NOMO-1 (cell line): ENCODE results near the gene KCNQ2.

Source experiments
- DNase-seq, 2 experiments: peaks; one replicate each; lab custom pipeline; 2025; ENCODE audit not compliant: unreplicated experiment in 2 of 2; lab: John Stamatoyannopoulos, UW

Gene KCNQ2

DNA sequence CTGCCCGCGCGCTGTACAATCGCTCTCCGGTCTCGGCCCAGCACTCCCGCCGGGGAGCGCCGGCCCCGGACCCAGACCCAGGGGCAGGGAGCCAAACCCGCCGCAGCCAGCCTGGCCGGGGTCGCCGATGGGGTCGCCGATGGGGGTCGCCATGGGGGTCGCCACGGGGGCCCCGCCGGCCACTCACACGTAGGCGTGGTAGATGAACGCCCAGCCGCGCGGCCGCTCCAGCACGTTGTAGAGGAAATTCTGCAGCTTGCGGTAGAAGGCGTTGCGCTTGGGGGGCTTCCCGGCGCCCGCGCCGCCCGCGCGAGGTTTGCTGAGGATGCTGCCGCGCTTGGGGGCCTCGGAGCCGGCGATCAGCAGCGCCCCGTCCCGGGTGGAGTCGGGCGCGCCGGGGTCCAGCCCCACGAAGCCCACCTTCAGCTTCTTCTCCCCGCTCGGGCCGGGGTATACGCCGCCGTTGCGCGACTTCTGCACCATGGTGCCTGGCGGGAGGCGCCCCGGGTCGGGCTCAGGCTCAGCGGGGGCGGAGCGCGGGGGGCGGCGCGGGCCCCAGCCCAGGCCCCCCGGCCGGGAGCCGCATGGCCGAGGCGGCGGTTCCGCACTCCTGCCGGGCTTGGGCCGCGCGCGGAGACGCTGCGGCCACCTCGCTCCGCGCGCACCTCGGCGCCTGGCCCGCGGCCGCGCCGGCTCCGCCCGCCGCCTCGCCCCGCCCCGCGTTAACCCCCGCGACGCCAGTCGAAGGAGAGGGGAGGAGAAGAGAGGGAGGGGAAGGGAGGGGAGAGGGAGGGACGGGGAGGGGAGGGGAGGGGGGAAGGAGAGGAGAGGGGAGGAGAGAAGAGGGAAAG lies at the start of gene KCNQ2:
Gene KCNQ2 (minus strand): TSS at position 675 of the 851 bp plus-strand sequence. CDS start 192 bp downstream, at position 483.
- DNase-seq = no peak

DNA sequence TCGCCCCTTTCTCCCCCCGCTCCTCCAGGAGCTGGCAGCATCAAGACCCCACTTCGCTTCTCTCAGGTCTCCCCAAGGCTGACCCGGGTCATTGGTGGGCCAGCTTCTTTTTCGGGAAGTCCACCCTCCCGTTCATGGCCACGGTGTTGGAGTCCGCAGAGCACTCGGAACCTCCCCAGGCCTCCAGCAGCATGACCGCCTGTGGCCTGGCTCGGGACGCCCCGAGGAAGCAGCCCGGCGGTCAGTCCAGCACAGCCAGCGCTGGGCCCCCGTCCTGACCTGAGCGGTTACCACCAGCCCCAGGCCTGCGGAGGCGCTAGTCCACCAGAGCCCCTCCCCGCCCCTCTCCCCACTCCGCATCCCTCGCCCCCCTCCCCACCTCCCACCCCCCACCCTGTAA lies 49.1 kb upstream of the KCNQ2 start:
- no peak for DNase-seq

DNA sequence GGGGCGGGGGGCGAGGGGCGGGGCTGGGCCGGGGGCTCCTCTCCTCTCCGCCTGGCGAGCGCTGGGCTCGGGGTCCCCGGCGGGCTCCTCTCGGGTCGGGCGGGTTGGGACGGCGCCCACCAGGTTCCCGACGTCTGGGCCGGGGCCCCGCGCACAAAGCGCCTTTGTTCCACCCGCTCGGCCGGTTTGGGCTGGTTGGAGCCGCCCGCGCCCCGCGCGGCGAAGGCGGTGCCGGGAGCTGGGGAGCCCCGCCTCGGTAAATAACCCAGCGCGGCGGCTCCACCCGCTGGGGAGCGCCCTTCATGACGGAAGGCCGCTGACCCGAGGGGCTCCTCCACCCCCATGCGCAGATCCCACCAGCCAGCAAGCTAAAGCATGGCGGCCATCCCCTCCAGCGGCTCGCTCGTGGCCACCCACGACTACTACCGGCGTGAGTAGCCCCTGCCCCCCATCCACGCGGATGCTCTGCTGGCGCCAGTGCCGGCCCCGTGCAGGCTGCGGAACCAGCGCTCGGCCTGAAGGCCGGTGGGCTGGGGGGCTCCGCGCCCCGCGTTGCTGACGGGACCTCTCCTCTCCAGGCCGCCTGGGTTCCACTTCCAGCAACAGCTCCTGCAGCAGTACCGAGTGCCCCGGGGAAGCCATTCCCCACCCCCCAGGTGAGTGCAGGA lies 48.6 kb upstream of the KCNQ2 start:
- DNase-seq = peak in 1 of 2 experiments; percentile 33

DNA sequence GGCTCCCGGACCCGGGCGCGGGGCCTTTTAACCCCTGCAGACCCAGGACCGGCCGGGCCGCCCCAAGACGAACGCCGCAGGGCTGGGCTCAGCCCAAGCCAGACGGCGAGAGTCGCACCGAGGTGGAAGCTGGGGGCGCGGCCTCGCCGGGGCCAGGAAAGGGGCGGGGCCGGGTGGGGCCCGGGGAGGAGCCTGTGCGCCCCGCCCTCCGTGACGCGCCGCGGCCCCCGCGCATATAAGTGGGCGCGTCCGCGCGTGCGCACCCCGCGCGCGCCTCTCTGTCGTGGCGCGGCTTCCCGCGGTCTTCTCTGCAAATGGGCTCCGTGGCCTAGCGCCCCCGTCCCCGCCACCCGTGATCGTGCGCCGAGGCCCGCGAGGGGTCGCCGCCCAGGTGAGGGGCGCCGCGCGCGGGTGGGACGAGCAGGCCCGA lies 48.1 kb upstream of the KCNQ2 start, which contains the start of gene PPDPF:
Gene PPDPF (plus strand): TSS at position 262 of the 430 bp plus-strand sequence. CDS start 544 bp downstream, outside the sequence.
- DNase-seq = peak; percentile 69 to 71

DNA sequence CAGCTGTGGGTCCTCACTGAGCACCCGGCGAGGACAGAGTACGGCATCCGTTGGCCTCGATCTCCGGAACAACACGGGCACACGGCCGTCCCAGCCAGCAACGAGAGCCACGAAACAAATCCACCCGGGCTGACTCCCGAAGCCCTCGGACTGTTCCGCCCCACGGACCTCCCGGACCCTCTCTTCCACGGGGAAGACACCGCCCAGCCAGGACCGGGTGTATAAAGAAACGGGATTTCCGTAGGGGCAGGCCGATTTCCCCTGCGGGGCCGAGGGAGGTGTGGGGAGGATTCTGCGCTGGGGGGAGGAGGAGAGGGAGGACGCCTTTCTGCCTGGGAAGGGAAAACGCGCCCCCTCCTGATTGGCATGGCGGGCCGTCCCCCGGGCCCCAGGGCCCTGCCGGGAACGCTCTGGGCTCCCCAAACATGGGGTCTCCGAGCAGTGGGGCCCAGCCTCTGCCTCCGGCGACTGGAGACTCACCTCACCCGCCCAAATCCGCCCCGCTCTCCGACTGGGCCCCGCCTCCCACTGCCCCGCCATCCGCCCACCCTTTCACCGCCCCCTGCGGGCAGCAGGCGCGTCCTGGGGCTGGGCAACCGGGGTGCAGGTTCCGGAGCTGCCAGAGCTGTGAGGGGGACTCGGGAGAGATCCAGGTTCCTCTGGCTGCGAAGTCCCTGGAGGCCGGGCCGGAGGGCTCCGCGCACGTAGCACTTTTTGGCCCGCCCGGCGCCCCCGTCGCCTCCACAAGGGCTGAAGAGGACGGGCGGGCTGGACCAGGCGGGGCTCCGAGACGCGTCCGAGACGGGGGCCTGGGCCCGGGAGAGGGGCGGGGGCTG lies 47.4 kb upstream of the KCNQ2 start:
- DNase-seq = peak; percentile 47 to 71

DNA sequence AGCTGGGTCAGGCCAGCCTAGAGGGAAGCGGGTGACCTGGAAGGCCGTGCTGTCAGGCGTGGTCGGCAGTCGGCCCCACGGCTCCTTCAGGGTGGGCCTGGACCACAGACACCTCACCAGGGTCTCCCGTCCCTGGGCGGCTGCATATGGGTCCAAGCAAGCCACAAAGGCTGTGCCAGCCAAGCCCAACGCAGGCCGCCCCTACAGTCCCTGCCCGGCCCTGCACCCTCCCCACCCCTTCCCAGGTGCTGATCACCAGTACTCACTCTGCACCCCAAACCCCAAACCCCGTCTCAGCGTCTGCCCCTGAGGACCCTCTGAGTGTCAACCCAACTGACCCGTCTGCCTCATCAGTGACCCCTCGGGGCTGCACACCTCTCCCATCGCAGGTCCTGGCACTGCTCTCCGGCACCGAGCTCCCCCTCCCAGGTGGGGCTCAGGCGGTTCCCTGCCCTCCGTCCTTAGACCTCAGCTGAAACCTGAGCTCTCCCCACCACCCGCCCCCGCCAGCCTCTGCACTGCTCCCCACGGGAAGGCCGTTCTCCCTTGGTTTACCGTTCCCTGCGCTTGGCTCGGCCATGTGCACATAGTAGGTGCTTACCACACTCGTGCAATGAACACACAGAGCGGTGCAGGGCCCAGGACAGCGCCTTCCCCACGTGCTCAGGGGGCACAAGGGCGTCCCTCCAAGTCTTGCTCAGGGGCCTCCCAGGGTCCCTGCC lies 46.7 kb upstream of the KCNQ2 start:
- DNase-seq = no peak

DNA sequence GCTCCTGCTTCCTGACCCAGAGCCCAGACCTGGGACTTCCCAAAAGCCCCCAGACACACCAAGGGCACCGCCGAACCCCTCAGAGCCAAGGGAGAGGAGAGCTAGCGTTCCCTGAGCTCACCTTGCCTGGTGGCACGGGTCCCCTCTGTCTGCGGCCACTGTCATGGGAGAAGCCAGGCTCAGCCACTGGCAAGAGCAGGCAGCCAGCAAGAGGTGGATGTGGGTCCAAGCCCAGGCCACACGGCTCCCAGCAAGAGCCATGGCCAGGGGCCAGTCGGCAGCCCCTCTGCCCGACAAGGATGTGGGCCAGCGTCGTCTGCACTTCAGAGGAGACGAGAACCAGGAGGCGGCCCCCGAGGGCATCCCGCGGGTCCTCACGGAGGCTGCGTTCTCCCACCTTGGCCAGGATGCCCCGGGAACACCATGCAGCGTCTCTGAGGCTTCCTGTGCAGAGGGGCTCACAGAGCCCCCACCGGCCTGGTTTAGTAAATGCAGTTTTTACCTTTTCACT lies 46.0 kb upstream of the KCNQ2 start:
- DNase-seq = no peak

DNA sequence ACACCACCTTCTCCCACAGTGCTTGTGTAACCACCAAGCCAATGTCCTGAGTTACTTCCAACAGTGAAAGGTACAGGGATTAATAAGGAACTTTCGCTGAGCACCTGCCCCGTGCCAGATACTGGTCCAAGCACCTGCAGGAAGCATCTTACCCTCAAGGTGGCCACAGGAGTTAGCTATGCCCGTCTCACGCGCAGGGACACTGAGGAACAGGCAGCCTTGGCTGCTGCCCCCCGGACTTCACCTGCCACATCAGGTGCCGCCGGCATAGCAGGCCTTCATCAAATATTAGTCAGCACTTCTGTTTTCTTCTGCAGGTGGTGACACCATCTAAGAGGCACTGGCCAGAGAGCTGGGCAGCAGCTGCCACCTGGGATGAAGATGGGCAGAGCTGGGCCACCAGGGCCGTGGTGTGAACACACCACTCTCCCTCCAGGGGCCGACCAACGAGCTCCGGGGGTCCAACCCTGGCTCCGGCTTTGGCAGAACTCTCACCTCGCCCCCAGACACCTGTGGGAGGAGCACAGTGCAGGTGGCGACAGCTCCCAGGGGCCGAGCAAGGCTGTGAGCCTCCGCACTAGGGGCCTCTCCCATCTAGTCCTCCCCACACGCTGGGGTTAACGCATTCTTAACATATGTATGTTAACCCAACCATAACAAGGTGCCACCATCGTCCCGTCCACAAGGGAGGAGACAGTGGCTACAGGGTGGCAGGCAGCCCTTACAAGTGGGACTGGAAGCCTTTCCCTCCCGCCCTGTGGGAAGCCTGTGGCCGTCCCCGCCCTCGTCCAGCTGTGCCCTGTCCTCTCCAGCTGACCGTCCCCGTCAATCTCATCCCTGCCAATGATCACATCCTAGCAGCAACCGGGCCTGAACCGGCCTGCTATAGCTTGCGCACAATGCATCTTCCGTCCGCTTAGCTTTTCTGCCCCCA lies 45.2 kb upstream of the KCNQ2 start:
- no peak for DNase-seq

DNA sequence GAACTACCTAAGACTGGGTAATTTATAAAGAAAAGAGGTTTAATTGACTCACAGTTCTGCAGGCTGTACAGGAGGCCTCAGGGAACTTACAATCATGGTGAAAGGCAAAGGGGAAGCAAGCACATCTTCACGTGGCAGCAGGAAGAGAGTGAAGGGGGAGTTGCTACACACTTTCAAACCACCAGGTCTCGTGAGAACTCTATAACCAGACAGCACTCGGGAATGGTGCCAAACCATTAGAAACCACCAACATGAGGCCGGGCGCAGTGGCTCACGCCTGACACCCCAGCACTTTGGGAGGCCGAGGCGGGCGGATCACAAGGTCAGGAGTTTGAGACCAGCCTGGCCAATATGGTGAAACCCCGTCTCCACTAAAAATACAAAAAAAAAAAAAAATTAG lies 42.1 kb upstream of the KCNQ2 start:
- DNase-seq = peak in 1 of 2 experiments; percentile 31

DNA sequence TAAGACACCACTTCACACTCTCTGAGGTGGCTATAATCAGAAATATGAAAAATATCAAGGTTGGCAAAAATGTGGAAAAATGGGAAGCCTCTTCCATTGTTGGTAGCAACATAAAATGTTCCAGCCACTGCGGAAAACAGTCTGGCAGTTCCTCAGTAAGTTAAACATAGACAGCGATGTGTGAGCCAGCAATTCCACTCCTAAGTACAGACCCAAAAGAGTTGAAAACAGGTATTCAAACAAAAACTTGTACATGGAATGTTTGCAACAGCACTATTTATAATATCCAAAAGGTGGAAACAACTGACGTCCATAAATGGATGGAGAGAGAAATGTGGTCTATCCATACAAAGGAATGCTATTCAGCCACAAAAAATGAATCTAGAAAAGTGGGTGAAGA lies 40.8 kb upstream of the KCNQ2 start:
- DNase-seq = no peak

DNA sequence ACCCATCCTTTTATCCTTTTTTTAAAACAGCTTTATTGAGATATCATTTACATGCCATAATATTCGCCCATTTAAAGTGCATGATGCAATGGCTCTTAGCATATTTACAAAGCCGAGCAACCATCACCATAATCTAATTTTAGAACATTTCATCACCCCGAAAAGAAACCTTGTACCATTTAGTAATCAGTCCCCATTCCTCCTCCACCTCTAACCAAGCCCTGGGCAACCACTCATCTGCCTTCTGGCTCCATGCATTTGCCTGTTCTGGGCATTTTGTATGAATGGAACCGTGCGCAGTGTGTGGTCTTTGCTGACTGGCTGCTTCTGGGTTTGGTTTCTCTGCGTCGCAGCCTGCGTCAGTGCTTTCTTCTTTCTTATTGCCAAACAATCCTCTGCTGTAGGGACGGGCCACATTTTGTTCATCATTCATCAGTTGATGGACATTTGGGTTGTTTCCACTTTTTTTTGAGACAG lies 36.7 kb upstream of the KCNQ2 start:
- DNase-seq = peak; percentile 64 to 71

DNA sequence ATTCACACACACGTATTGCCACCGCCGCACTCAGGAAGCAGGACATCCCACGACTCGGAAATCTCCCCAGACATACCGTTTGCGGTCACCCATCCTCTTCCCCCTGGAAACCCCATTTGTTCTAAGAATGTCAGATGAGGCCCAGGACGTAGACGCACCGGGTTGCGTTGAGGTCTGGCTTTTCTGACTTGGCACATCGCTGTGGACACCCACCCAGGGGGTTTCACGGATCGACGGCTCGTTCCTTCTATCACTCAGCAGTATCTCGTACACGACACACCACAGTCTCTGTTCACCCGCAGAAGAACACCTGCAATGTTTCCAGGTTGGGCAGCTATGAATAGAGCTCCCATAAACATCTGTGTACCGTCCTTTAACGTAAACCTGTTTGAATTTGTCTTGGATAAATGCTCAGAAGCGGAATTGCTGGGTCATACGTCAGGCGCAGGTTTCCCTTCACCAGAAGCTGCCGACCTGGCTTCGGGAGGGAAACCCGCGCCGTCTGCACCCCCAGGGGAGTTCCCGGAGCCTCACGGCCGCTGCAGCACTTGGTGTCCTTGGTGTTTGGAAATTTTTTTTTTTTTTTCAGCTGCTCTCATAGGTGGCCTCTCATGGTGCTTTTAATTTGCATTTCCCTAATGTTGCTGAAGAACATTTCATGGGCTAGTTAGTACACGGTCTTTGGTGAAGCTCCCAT lies 35.8 kb upstream of the KCNQ2 start:
- DNase-seq = no peak

DNA sequence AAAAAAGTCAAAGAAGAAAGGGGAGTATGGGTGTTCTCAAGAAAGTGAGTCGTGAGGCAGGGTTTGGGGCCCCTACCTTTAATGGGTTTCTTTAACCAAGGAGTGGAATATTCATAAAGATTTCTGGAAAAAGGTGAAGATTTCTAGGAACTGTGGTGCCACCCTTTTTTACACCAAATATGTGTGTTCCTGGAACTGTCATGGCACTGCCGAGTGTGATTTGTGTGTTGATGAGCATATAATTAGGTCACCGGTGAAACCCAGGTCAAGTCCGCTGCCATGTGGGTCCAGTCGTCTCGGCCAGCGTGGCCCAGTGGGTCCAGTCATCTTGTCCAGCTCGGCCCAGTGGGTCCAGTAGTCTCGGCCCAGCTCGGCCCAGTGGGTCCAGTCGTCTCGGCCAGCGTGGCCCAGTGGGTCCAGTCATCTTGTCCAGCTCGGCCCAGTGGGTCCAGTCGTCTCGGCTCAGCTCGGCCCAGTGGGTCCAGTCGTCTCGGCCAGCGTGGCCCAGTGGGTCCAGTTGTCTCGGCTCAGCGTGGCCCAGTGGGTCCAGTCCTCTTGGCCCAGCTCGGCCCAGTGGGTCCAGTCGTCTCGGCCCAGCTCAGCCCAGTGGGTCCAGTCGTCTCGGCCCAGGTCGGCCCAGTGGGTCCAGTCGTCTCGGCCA lies 34.8 kb upstream of the KCNQ2 start:
- no peak for DNase-seq

DNA sequence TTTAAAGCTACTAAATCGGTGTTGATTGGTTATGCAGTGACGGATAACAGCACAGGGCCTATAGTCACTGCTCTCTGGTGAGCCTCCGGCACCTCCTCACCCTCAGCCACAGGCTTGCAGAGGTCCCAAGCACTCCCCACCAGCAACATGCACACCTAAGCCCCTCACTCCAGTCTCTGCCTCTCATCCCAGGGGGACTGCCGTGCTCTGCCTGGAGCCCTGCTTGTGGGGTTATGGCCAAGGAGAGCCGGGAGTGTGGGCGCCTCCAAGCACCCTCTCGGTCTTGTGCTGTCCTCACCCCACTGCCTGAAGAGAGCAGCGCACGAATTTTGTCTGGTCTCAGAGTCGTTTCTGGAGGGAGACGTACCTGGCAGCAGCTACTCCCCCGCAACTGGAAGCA lies 33.3 kb upstream of the KCNQ2 start:
- DNase-seq = no peak

DNA sequence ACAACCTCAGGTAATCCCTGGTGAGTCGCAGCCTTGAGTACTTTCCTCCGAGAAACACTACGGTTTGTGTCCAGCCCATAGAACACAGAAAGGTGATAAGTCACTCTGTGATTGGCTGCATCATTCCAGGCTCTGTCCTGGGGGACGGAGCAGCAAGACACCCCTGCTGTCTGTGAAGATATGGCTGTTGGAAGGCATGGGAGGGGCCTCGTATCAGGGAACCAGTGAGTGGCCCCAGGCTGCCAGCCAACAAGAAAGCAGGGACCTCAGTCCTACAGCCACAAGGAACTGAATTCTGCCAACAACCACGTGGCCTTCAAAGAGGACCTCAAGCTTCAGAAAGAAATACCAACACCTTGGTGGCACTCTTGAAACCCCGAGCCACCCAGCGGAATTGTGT lies 32.8 kb upstream of the KCNQ2 start:
- no peak for DNase-seq

DNA sequence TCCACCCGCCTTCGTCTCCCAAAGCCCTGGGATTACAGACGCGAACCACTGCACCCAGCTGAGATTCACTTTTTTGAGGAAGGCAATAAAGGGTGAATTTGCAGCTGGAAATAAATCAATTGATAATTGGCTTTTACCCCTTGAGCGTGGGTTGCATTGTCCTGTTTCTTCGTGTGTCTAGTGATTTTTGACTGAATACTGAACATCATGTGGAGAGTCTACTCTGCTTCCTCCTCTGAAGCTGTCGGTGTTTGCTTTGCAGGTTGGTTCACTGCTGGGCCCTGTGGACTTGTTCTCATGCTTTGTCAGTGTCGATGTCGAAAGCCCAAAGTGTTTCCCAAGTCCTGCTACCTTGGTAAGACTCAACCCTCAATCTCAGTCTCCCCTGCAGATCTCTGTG lies 32.2 kb upstream of the KCNQ2 start:
- no peak for DNase-seq

DNA sequence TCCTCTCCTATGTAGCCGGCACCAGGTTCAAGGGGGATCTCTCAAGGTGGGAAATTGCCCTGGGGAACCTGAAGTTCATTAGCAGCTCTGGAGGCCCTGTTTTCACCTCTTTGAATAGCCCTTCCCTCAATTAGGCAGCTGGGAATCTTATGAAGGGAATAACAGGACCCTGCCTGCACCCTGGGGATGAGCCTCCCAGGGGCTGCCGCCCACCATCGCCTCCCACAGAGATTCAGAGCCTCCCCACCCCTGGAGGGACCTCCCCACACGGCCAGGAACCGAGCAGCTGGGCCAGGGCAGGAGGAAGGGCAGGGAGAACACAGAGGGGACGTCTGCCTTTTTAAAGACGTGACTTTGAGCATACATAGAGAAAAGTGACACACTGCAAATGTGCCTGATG lies 31.1 kb upstream of the KCNQ2 start:
- DNase-seq = no peak

DNA sequence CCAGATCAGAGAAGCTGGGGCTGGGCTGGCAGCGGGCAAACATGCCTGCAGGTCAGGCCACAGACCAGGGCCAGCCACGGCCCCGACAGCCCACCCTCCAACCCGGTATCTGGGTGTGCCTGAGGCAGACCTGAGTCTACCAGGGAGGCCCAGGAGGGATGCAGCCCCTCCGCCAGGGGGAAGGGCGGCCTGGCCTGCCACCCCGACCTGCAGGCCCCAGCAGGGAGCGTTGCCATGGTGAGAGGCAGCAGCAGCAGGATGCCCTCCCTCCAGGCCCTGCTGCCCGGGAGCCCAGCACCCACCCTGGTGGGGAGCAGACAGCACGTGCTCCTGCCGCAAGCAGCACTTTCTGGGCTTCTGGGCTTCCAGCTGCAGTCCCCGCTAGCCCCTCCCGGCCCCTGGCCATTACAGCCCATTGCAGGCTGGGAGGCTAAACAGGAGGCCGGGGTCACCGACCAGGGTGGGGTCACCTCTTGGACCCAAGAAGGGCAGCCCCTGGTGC lies 30.3 kb upstream of the KCNQ2 start:
- no peak for DNase-seq
